Suppressor macrophage (primary cell): Measurements from ENCODE around the gene ALK.

Experiments
- DNase-seq, 4 experiments: peaks; one replicate each; pipeline ENCODE4 v3.0.0-alpha.2; 2020 to 2022

The ALK gene

GRCh38 chr2:29573147-29573546 lies 348.2 kb downstream of the ALK start:
- no peak for DNase-seq

- DNase-seq, result no peak
Measured at GRCh38 chr2:29570539-29570938, 350.8 kb downstream of the ALK start.

GRCh38 chr2:29567906-29568520 lies 353.4 kb downstream of the ALK start:
- DNase-seq, result no peak

- no peak for DNase-seq
Measured at GRCh38 chr2:29563697-29564096, 357.7 kb downstream of the ALK start.

GRCh38 chr2:29562896-29563295 lies 358.5 kb downstream of the ALK start:
- DNase-seq, result no peak

GRCh38 chr2:29562319-29562718 lies 359.1 kb downstream of the ALK start:
- no peak for DNase-seq

GRCh38 chr2:29561628-29562027 lies 359.8 kb downstream of the ALK start:
- DNase-seq, result no peak

GRCh38 chr2:29561181-29561580 lies 360.2 kb downstream of the ALK start:
- DNase-seq, result peak; percentile 66 to 81 (median 77)

GRCh38 chr2:29560566-29560965 lies 360.8 kb downstream of the ALK start:
- DNase-seq, result no peak

- DNase-seq, result no peak
Measured at GRCh38 chr2:29560030-29560429, 361.4 kb downstream of the ALK start.

GRCh38 chr2:29559578-29559977 lies 361.8 kb downstream of the ALK start:
- DNase-seq, result no peak

- DNase-seq, result no peak
Measured at GRCh38 chr2:29558097-29558496, 363.3 kb downstream of the ALK start.

- DNase-seq, result no peak
Measured at GRCh38 chr2:29557268-29557667, 364.1 kb downstream of the ALK start.

- no peak for DNase-seq
Measured at GRCh38 chr2:29549069-29549380, 372.4 kb downstream of the ALK start.

GRCh38 chr2:29544917-29545316 lies 376.5 kb downstream of the ALK start:
- DNase-seq, result no peak

GRCh38 chr2:29544031-29544430 lies 377.4 kb downstream of the ALK start:
- DNase-seq, result no peak

- DNase-seq, result no peak
Measured at GRCh38 chr2:29535188-29535587, 386.2 kb downstream of the ALK start.

- no peak for DNase-seq
Measured at GRCh38 chr2:29532436-29532835, 388.9 kb downstream of the ALK start.

- no peak for DNase-seq
Measured at GRCh38 chr2:29531626-29532025, 389.8 kb downstream of the ALK start.

GRCh38 chr2:29530281-29530680 lies 391.1 kb downstream of the ALK start:
- DNase-seq, result no peak

- DNase-seq, result peak; percentile 72 to 91 (median 84)
Measured at GRCh38 chr2:29528891-29529520, 392.4 kb downstream of the ALK start.

GRCh38 chr2:29528371-29528770 lies 393.0 kb downstream of the ALK start:
- DNase-seq, result no peak

- DNase-seq, result no peak
Measured at GRCh38 chr2:29527947-29528346, 393.4 kb downstream of the ALK start.

GRCh38 chr2:29526587-29527586 lies 394.5 kb downstream of the ALK start:
- no peak for DNase-seq
